Esophagus squamous epithelium (tissue), 5 donors: ENCODE measurements around the gene COMMD1. TPM values are rescaled to one million over a fixed set of nuclear protein-coding genes. Genes with fewer than 3 reads are reported as not detected.

Experiments
- DNase-seq: peaks from one replicate; lab custom pipeline; 2025; lab: John Stamatoyannopoulos, UW
- H3K27ac ChIP-seq, 4 donors: fragments of 200-600 bp; sonication (generic); one replicate each; pipeline ENCODE4 v1.5.1; 2016 to 2019; ENCODE audit warnings: mild to moderate bottlenecking in 1 of 4
- H3K27me3 ChIP-seq, 4 donors: fragments of 200-600 bp; sonication (generic); 1 replicate in 3 of 4; 2 replicates in 1 of 4; pipeline versions ENCODE4 v1.5.1 to v1.6.0; 2017 to 2021; ENCODE audit warnings: antibody characterized with exemption in 1 of 4
- H3K36me3 ChIP-seq, 3 donors: fragments of 200-600 bp; sonication (generic); one replicate each; pipeline ENCODE4 v1.5.1; 2016 to 2019
- H3K4me1 ChIP-seq, 3 donors: fragments of 200-600 bp; sonication (generic); one replicate each; pipeline ENCODE4 v1.5.1; 2017 to 2019
- H3K4me3 ChIP-seq, 4 donors: fragments of 200-600 bp; sonication (generic); 1 replicate in 3 of 4; 2 replicates in 1 of 4; pipeline ENCODE4 v1.5.1; 2016 to 2019; ENCODE audit warnings: mild to moderate bottlenecking in 2 of 4, moderate library complexity in 1 of 4
- H3K9me3 ChIP-seq, 3 donors: fragments of 200-600 bp; sonication (generic); one replicate each; pipeline ENCODE4 v1.5.1; 2016 to 2019
- CTCF ChIP-seq, 6 experiments: fragments of 450-650 bp in 4 of 6; fragments of 200-600 bp in 2 of 6; sonication (generic) in 2 of 6; IDR thresholded peaks; one replicate each; pipeline ENCODE4 v1.5.1; 2016 to 2019; ENCODE audit warnings: antibody characterized with exemption in 6 of 6, mild to moderate bottlenecking in 4 of 6, moderate library complexity in 4 of 6
- POLR2A ChIP-seq, 4 donors: fragments of 450-650 bp; IDR thresholded peaks; one replicate each; pipeline ENCODE4 v1.6.1; 2017; ENCODE audit warnings: antibody characterized with exemption in 4 of 4, mild to moderate bottlenecking in 4 of 4, moderate library complexity in 3 of 4
- WGBS, 2 donors: methylation state at CpG; one replicate each; pipeline ENCODE4 v1.1.5; 2018; 5-methylcytosine and 5-hydroxymethylcytosine counted together
- intact Hi-C: fragments of 100-400 bp; cut with DNase I; formaldehyde crosslinking; loops from one replicate; pipeline ENCODE4 v1.15.0; 2022
- total RNA-seq, 4 donors: library from RNA; depleted of rRNA; stranded (reverse); fragments of >200 nt; gene quantifications; one replicate each; pipeline ENCODE4 v1.1.0, GENCODE V29; 2016
- donor health status: DM: yes; HTN: yes; CAD: no.

COMMD1 gene
- total RNA-seq, 4 donors from 2014 or later, result 38.0 to 44.3 (median 40.5) TPM

- DNase-seq, result no peak
- intact Hi-C loops, result no loop called here
- TF ChIP-seq POLR2A (IDR thresholded peaks at IDR 0.05) (no peak), CTCF (IDR thresholded peaks at IDR 0.05) (no peak)
Observed at GRCh38 chr2:61959381-61960293, 54.2 kb downstream of the COMMD1 start.

GRCh38 chr2:61961231-61961901 is 55.9 kb downstream of the COMMD1 start:
- H3K27me3 ChIP-seq, result no peaks in the 10 kb centered on the region
- intact Hi-C loops, result no loop called here
- H3K9me3 ChIP-seq, result peaks cover 0 to 6% (median 4%) of the 10 kb centered on the region in 3 donors
- no peak overlapping the region for H3K4me3 ChIP-seq
- peaks cover 0 to 20% (median 0%) of the 10 kb centered on the region in 3 donors for H3K4me1 ChIP-seq
- WGBS, 2 donors, result 63 to 81% methylated on average over 2 of the region's 2 CpGs
- TF ChIP-seq POLR2A (IDR thresholded peaks at IDR 0.05), result no peak
- no peak for TF ChIP-seq CTCF (IDR thresholded peaks at IDR 0.05)
- no peak overlapping the region for H3K27ac ChIP-seq
- no peaks in the 10 kb centered on the region for H3K36me3 ChIP-seq
- no peak for DNase-seq

More at GRCh38 chr2:61959381-61960293, 54.2 kb downstream of the COMMD1 start:
- Histone ChIP-seq H3K4me1 (peaks cover 0 to 20% (median 0%) of the 10 kb centered on the region in 3 donors), H3K4me3 (no peak overlapping the region), H3K36me3 (no peaks in the 10 kb centered on the region), H3K27me3 (no peaks in the 10 kb centered on the region), H3K27ac (no peak overlapping the region), H3K9me3 (peaks cover 0 to 6% (median 4%) of the 10 kb centered on the region in 3 donors)
- WGBS, 2 donors, result 88 to 90% methylated on average over 7 of the region's 7 CpGs

GRCh38 chr2:61962095-61962984 is 56.9 kb downstream of the COMMD1 start:
- Histone ChIP-seq H3K4me3 (no peak overlapping the region), H3K9me3 (peaks cover 0 to 6% (median 4%) of the 10 kb centered on the region in 3 donors), H3K27me3 (no peaks in the 10 kb centered on the region), H3K27ac (no peak overlapping the region), H3K4me1 (peaks cover 0 to 29% (median 0%) of the 10 kb centered on the region in 3 donors), H3K36me3 (no peaks in the 10 kb centered on the region)
- WGBS, 2 donors, result 77 to 88% methylated on average over 4 to 5 of the region's 5 CpGs
- DNase-seq, result no peak
- no peak for TF ChIP-seq POLR2A (IDR thresholded peaks at IDR 0.05)
- no peak for TF ChIP-seq CTCF (IDR thresholded peaks at IDR 0.05)
- intact Hi-C loops, result no loop called here

- H3K36me3 ChIP-seq, result no peaks in the 10 kb centered on the region
- H3K27me3 ChIP-seq, result no peaks in the 10 kb centered on the region
- no peaks in the 10 kb centered on the region for H3K9me3 ChIP-seq
- peaks cover 5 to 48% (median 16%) of the 10 kb centered on the region in 3 donors for H3K4me1 ChIP-seq
- intact Hi-C loops, result no loop called here
- H3K27ac ChIP-seq, result no peak overlapping the region
- TF ChIP-seq CTCF (IDR thresholded peaks at IDR 0.05) (peak in 4 of 6 experiments; percentile 10 to 23 (median 12)), POLR2A (IDR thresholded peaks at IDR 0.05) (no peak)
- no peak for DNase-seq
- WGBS, 2 donors, result 90 to 97% methylated on average over 2 of the region's 2 CpGs
- H3K4me3 ChIP-seq, result no peak overlapping the region
Observed at GRCh38 chr2:61966087-61966727, 60.7 kb downstream of the COMMD1 start.
